HG02678 (cell line): ENCODE results near the gene COL19A1.
"Not testable (repeated sequence)": the region's sequence is repeated elsewhere in the genome, so short reads cannot be mapped to it uniquely, and the experiment has no call there.

Experiments used
- ATAC-seq: cut with Tn5 transposase; IDR thresholded peaks from one replicate; pipeline ENCODE4 v1.9.1; 2021; ENCODE audit warnings: mild to moderate bottlenecking, moderate library complexity; ENCODE audit not compliant: unreplicated experiment

The COL19A1 gene

GRCh38 chr6:69895396-69895795 is 29.0 kb downstream of the COL19A1 start:
- ATAC-seq, result peak; percentile 30

GRCh38 chr6:69900869-69901268 is 34.5 kb downstream of the COL19A1 start:
- ATAC-seq, result no peak

GRCh38 chr6:69901361-69901760 is 35.0 kb downstream of the COL19A1 start:
- no peak for ATAC-seq

- no peak for ATAC-seq
Observed at GRCh38 chr6:69907981-69908498, 41.7 kb downstream of the COL19A1 start.

DNA sequence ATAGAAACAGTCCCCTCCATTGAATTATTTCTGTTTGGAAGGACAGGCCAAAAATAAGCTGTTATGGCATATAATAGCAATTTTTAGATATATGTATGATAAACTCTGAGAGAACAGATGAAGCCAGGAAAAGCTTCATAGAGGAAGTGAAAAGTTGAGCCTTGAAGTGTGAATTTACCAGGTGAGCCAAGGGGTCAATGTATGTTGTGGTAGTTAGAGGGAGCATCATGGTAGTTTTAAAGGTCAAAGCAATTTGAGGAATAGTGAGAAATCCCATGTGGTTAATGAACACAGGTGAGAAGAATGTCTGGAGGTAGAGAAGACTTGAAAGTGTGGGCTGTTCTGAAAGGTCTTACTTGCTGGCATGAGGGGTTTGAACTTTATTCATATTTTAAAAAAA is 47.0 kb downstream of the COL19A1 start:
- ATAC-seq, result no peak

- ATAC-seq, result no peak
Observed at GRCh38 chr6:69914015-69914485, 47.7 kb downstream of the COL19A1 start.

DNA sequence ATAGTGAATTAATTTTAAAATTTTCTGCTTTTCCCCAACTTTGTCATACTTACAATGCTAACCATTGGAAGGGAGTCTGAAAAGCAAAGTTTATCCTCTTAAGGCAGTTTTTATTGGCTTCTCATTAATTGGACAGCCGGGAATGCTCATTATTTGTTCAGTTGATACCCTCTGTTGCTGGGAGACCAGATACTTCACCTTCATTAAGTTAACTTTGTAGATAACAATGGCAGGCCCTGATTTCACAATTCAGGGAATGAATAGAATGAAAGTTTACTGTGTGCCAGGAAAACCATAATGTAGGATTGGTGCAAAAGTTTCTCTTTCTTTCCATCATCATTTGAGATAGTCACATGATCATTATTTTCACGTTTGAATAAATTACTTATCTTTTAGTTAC is 49.0 kb downstream of the COL19A1 start:
- ATAC-seq, result no peak

GRCh38 chr6:69917834-69918233 is 51.5 kb downstream of the COL19A1 start:
- peak; percentile 69 for ATAC-seq

DNA sequence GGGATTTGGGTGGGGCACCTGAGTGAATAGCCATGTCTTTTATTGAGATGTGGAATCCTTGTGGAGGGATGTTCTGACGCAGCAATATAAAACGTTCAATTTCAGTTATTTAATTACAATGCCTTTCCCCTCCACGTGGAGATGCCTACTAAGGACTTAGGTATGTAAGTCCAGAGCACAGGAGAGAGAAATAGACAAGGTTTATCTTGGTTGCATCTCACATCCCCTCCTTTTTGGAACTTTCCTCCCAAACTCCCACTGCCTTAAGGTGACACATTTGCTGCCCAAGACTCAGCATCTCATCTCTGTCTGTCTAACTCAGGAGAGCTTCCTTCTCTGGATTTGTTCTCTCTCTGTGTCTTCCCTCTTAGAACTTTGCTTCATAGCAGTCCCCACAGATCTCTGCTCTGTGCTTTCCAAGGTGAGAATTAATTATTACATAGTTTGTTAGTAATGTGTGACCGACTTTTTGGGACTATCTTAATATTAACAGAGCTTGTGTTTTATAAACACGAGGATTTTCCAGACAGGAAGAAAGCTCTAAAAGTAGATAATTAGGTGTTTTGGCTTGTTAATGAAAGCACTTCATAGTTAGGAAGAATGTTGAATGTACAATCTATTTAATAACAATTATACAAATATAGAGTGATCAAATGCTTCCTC is 52.6 kb downstream of the COL19A1 start:
- no peak for ATAC-seq

DNA sequence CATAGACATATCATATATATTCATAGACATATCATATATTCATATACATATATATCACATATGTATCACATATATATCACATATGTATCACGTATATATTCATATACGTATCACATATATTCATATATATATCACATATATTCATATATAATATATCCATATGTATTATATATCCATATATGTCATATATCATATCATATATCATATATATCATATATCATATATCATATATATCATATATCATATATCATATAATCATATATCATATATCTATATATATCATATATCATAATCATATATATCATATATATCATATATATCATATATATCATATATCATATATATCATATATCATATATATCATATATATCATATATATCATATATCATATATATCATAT is 54.7 kb downstream of the COL19A1 start:
- ATAC-seq, result not testable (repeated sequence)

GRCh38 chr6:69921611-69922010 is 55.3 kb downstream of the COL19A1 start:
- not testable (repeated sequence) for ATAC-seq

DNA sequence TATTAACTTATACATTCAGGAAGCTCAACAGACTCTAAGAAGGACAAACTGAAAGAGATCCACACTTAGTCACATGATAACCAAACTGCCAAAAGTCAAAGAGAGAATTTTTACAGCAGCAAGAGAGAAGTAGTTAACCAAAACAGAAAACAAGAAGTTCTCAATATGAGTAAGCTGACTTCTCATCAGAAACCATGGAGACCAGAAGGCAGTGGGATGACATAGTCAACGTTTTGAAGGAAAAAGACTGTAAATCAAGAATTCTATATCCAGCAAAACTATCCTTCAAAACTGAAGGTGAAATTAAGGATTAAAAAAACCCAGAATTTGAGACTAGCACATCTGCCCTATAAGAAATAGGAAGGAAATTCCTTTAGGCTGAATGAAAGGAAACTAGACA is 60.4 kb downstream of the COL19A1 start:
- no peak for ATAC-seq

DNA sequence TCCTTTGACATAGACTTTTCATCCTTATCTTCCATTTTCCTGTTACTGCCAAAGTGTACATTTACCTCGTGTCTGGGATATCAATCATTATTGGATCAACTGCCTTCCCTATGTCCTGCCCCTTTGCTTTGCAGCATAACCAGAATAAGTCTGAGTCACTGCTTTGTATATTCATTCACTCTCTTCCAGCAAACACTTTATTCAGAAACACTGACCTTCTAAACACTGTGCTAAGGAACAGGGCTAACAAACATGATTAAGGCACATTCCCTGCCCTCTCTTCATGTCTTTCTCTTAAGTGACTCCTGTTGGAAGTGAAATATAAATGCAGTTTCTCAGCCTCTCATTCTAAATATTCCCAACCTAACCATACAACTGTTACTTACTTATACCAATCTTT is 66.9 kb downstream of the COL19A1 start:
- ATAC-seq, result no peak

GRCh38 chr6:69935079-69935478 is 68.7 kb downstream of the COL19A1 start:
- no peak for ATAC-seq

DNA sequence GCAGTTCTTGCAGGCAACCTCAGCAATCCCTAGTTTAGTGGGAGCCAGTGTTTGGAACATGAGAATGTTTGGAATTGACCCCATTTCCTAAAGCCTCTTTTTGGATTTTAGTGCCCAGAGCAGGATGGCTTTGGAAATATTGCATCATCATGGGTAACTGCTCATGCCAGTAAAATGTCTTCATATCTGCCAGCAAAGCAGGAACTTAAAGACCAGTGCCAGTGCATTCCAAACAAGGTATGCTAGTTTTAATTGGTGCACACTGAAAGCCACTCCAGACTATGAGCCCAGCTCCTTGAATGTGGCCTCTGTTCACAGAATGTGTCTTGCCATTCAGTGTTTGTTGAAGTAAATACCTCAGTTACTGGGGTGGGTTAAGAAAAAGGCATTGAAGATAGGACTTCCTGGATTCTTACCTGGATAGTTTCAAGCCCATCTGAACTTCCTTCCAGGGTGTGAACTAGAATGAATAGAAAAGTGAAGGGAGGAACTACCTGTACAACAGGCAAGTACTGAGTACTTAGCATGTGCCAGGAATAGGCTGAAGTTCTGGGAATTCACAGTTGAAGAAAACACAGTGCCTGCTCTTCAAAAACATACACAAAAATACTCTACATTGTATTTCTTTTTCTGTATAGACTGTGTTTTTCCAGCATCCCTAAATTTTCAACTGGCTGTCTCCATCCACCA is 70.5 kb downstream of the COL19A1 start:
- ATAC-seq, result no peak

DNA sequence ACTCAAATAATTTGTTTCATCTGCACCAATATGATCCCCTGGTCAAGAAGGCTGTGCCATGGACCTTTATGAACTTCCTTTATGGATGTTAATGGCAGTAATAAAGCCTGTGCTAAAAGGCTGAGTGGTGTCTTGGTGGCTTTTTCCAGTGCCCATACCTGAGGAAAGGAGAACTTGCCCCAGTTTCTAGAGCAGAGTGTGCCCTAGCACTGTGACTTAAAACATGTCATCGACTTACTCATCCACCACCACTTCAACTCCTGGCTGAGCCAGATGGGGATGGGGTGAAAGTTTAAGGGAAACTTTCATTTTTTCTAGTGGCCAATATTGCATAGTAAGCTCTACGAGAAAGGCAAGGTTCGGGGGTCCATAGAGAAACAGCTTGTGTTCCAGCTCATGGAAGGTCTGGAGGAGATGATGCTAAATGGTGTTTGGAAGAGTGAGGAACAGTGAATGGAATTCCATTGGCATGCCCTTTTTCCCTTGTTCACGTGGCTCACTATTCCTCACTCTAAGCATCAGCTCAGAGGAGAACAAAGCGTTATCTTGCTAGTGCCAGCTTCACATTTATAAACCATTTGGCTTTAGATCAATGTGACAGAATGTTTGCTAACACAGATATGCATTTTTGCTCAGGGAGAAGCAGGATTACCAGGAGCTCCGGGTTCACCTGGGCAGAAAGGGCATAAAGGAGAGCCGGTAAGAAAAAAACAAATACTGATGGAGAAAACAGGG is 71.2 kb downstream of the COL19A1 start:
- no peak for ATAC-seq

- ATAC-seq, result no peak
Observed at GRCh38 chr6:69942485-69942884, 76.1 kb downstream of the COL19A1 start.

DNA sequence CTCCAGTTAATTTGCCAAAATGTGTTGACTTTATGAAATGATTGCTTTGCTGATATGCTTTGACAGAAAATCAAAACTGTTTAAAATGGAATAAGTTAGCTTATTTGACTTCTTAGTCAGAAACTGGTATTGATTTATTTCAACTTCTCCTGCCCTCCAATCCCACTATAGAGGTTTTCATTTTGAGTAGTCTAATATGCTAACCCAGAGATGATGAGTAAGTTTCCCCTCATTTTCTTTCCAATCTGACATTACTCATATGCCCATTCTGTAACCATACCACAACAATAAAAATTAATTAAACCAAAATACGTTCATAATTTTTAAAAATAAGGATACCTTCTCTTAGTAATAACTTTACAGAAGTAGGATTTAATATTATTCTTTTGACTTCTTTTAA is 78.8 kb downstream of the COL19A1 start:
- no peak for ATAC-seq

DNA sequence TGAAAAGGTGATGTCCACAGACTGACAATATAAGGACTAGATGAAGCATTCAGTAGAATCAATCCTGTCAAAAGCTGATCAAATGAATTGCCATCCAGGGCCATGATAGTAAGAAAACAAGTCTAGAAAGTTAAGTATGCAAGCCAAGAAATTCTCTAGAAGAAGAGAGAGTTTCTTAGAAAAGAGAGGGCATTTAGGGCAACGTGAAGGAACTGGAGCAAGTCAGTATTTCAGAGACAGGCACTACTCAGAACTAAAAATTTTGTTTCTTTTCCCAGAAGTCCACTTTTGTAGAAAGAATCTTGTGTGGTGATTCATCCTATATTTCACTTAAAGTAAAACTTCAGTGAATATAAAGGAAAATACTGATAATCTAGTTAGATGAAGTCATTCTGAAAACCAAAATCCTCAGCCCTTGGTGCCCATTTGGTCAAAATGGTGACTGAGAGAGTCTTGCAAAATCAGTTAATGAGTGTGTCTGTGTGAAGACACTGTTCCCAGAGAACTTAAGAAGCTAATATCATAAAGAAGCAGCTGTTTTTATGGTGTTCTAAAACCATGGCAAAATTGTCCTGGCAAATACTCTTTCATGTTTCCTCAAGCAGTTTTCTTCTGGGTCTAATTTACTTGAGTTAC is 82.2 kb downstream of the COL19A1 start:
- no peak for ATAC-seq

GRCh38 chr6:69953491-69953890 is 87.1 kb downstream of the COL19A1 start:
- no peak for ATAC-seq

- ATAC-seq, result no peak
Observed at GRCh38 chr6:69954733-69955132, 88.4 kb downstream of the COL19A1 start.
